DND-41 (cell line): Measurements from ENCODE around the gene KRTCAP3.

ENCODE experiments used
- ATAC-seq: fragments of 200-7000 bp; cut with Tn5 transposase; 3 replicates; pipeline ENCODE4 v1.9.1; 2021; ENCODE audit warnings: low read depth; ENCODE audit not compliant: insufficient read depth
- DNase-seq: peaks from one replicate; pipeline ENCODE4 v3.0.0-alpha.2; 2020
- H2AFZ ChIP-seq: 2 replicates; pipeline ENCODE4 v1.6.0; 2012; ENCODE audit warnings: low read depth, low read length
- H3K27ac ChIP-seq: 2 replicates; pipeline ENCODE4 v1.5.1; 2012; ENCODE audit warnings: low read length, inconsistent platforms
- H3K27me3 ChIP-seq: fragments of 200-600 bp; sonication (generic); 2 replicates; pipeline ENCODE4 v1.6.0; 2012; ENCODE audit warnings: low read length, mild to moderate bottlenecking, inconsistent platforms; ENCODE audit not compliant: insufficient read depth, poor library complexity
- H3K36me3 ChIP-seq: 2 replicates; pipeline ENCODE4 v1.5.1; 2012; ENCODE audit warnings: low read length, inconsistent platforms; ENCODE audit not compliant: insufficient read depth
- H3K4me1 ChIP-seq: 2 replicates; pipeline ENCODE4 v1.5.1; 2012; ENCODE audit warnings: mild to moderate bottlenecking, low read length; ENCODE audit not compliant: insufficient read depth
- H3K4me2 ChIP-seq: 2 replicates; pipeline ENCODE4 v1.6.0; 2012; ENCODE audit warnings: mild to moderate bottlenecking, moderate library complexity, low read length, inconsistent platforms; ENCODE audit not compliant: insufficient read depth
- H3K4me3 ChIP-seq, 2 experiments: fragments of 200-600 bp in 1 of 2; shearing (Covaris generic) in 1 of 2; 2 replicates each; pipeline ENCODE4 v1.5.1; 2012 to 2016; ENCODE audit warnings: inconsistent platforms in 2 of 2, low read length in 2 of 2, mild to moderate bottlenecking in 2 of 2, low read depth in 1 of 2, moderate library complexity in 1 of 2
- H3K79me2 ChIP-seq: 2 replicates; pipeline ENCODE4 v1.6.0; 2012; ENCODE audit warnings: low read length, inconsistent platforms; ENCODE audit not compliant: insufficient read depth
- H3K9ac ChIP-seq: 2 replicates; pipeline ENCODE4 v1.6.0; 2012; ENCODE audit warnings: low read depth, mild to moderate bottlenecking, inconsistent platforms, low read length, moderate library complexity
- H3K9me3 ChIP-seq: 2 replicates; pipeline ENCODE4 v1.5.1; 2012; ENCODE audit warnings: low read length, moderate library complexity, mild to moderate bottlenecking, inconsistent platforms; ENCODE audit not compliant: insufficient read depth, severe bottlenecking
- H4K20me1 ChIP-seq: 2 replicates; pipeline ENCODE4 v1.6.0; 2012; ENCODE audit warnings: low read length; ENCODE audit not compliant: insufficient read depth
- CTCF ChIP-seq: IDR thresholded peaks from 2 replicates; pipeline ENCODE4 v1.5.1; 2012; ENCODE audit warnings: borderline replicate concordance, low read length, moderate library complexity, mild to moderate bottlenecking; ENCODE audit not compliant: poor library complexity, severe bottlenecking; ENCODE audit errors: extremely low read depth
- EZH2 ChIP-seq: IDR thresholded peaks from 3 replicates; pipeline ENCODE4 v1.6.1; 2012; ENCODE audit warnings: borderline replicate concordance, low read depth, mild to moderate bottlenecking, moderate library complexity, low read length, inconsistent platforms; ENCODE audit not compliant: severe bottlenecking

Gene KRTCAP3

GRCh38 chr2:27489498-27490397 is 47.6 kb downstream of the KRTCAP3 start, which contains the start of gene IFT172:
TSS of gene IFT172 (minus strand) at chr2:27489743. CDS start at chr2:27489653, 90 bp downstream.
- Histone ChIP-seq H3K4me2 (no peak within 1 kb of the TSS), H3K4me1 (no peaks in the 10 kb centered on the region), H2AFZ (no peak within 1 kb of the TSS), H3K4me3 (no peak within 1 kb of the TSS), H3K9me3 (no peaks in the 10 kb centered on the region), H3K9ac (no peak within 1 kb of the TSS), H3K36me3 (no peaks in the 10 kb centered on the region), H3K27ac (no peak within 1 kb of the TSS), H4K20me1 (no peaks in the 10 kb centered on the region), H3K27me3 (peaks cover 6% of the 10 kb centered on the region), H3K79me2 (no peaks in the 10 kb centered on the region)
- TF ChIP-seq EZH2 (no peak), CTCF (no peak)
- DNase-seq = no peak
- ATAC-seq = no peak

GRCh38 chr2:27492557-27492956 is 50.4 kb downstream of the KRTCAP3 start:
- no peak overlapping the region for H2AFZ ChIP-seq
- H3K9ac ChIP-seq = no peak overlapping the region
- ATAC-seq = no peak
- H3K4me2 ChIP-seq = no peak overlapping the region
- no peaks in the 10 kb centered on the region for H3K9me3 ChIP-seq
- no peaks in the 10 kb centered on the region for H3K36me3 ChIP-seq
- no peak overlapping the region for H3K27ac ChIP-seq
- H3K79me2 ChIP-seq = no peaks in the 10 kb centered on the region
- DNase-seq = no peak
- no peaks in the 10 kb centered on the region for H4K20me1 ChIP-seq
- TF ChIP-seq CTCF (no peak), EZH2 (no peak)
- no peaks in the 10 kb centered on the region for H3K4me1 ChIP-seq
- no peak overlapping the region for H3K4me3 ChIP-seq
- H3K27me3 ChIP-seq = peaks cover 8% of the 10 kb centered on the region

GRCh38 chr2:27493948-27494283 is 51.7 kb downstream of the KRTCAP3 start:
- Histone ChIP-seq H3K4me2 (no peak overlapping the region), H3K27me3 (peaks cover 8% of the 10 kb centered on the region), H3K36me3 (no peaks in the 10 kb centered on the region), H3K79me2 (no peaks in the 10 kb centered on the region), H3K4me1 (no peaks in the 10 kb centered on the region), H2AFZ (no peak overlapping the region), H3K27ac (no peak overlapping the region), H3K9me3 (no peaks in the 10 kb centered on the region), H3K9ac (no peak overlapping the region), H4K20me1 (no peaks in the 10 kb centered on the region), H3K4me3 (no peak overlapping the region)
- ATAC-seq = no peak
- TF ChIP-seq CTCF (no peak), EZH2 (no peak)
- DNase-seq = no peak
